VCaP (cell line): ENCODE results near the gene FAT3.

Experiments used
- H3K27ac ChIP-seq: fragments of 450-650 bp; 2 replicates; pipeline ENCODE4 v1.5.1; 2017
- CTCF ChIP-seq: fragments of 450-650 bp; conservative IDR thresholded peaks from 2 replicates; pipeline ENCODE4 v1.5.1; 2017; ENCODE audit warnings: mild to moderate bottlenecking, moderate library complexity

The FAT3 gene

DNA sequence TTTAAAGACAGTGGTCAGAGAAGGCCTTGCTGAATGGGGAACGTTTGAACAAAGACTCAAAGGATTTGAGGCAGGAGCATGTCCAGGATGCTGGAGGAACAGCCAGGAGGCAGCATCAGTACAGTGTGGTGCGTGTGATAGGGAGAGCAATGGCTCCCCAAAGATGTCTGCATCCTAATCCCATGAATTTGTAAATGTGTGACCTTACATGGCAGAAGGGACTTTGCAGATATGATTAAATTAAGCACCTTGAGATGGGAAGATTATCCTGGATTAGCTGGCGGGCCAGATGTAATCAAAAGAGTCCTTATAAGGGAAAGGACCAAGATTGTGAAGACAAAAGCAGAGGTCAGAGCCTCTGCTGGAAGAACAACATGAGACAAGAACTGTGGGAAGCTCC lies 24.6 kb upstream of the FAT3 start:
- TF ChIP-seq CTCF = no peak
- no peak overlapping the region for H3K27ac ChIP-seq

GRCh38 chr11:92204731-92205130 lies 19.9 kb upstream of the FAT3 start:
- no peak overlapping the region for H3K27ac ChIP-seq
- TF ChIP-seq CTCF = no peak

GRCh38 chr11:92206441-92206840 lies 18.2 kb upstream of the FAT3 start:
- TF ChIP-seq CTCF = no peak
- H3K27ac ChIP-seq = no peak overlapping the region

DNA sequence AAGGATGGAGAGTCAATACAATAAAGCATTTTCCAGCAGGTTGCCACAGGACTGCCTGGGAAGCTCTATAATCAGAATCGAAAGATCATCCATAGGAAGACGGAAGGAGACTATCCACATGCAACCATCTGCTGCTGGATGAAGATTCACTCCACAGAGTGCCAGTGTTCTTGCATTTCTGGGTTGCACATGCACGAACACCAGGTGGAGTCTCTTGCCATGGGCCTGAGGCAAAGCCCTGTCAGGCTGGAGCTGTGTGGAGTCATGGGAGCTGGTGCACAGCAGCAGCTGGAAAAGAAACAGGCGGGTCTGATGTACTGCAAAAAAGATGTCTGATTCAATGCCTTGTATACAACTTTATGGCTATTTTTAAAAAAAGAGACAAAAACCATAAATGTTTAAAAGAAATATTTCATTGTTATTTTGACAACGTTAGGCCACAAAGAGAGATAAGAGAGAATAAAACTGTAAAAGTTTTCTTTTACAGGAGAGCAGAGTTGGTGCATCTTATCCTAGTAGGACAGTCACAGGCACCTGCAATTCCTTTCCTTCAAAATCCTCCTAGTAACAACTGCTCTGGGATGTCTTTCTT lies 12.9 kb upstream of the FAT3 start:
- H3K27ac ChIP-seq = no peak overlapping the region
- TF ChIP-seq CTCF = peak; percentile 85

- no peak overlapping the region for H3K27ac ChIP-seq
- no peak for TF ChIP-seq CTCF
These were observed 12.1 kb upstream of the FAT3 start for GRCh38 chr11:92212530-92212929.

- no peak for TF ChIP-seq CTCF
- H3K27ac ChIP-seq = no peak overlapping the region
These were observed 7.8 kb upstream of the FAT3 start for GRCh38 chr11:92216789-92217188.

DNA sequence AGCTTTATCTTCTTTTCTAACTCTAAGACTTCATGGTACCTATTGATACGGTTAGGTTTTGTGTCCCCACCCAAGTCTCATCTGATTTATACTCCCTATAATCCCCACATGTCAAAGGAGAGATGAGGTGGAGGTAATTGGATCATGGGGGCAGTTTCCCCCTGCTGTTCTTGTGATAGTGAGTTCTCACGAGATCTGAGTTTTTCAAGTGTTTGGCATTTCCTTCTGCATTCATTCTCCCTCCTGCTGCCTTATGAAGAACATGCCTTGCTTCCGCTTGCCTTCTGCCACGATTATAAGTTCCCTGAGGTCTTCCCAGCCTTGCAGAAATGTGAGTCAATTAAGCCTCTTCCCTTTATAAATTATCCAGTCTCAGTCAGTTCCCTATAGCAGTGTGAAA lies 5.1 kb upstream of the FAT3 start:
- H3K27ac ChIP-seq = no peak overlapping the region

More for the DNA sequence above, 5.1 kb upstream of the FAT3 start:
- no peak for TF ChIP-seq CTCF
